Measurements from ENCODE around the gene AKAP6. TPM values are rescaled to one million over a fixed set of nuclear protein-coding genes. Genes with fewer than 3 reads are reported as not detected.

Gene AKAP6
- total and polyA plus RNA-seq, 5 donors from 2014 or later, result 0.07 to 1.1 (median 0.47) TPM

GRCh38 chr14:32728976-32729375 lies 399.9 kb downstream of the AKAP6 start:
- no peak overlapping the region for H3K4me3 ChIP-seq (ENCODE audit: low read depth, low read length)
- no peaks in the 10 kb centered on the region for H3K4me1 ChIP-seq (ENCODE audit: control insufficient read depth, insufficient read depth, low read length, poor library complexity, severe bottlenecking)
- no peaks in the 10 kb centered on the region for H3K27me3 Mint-ChIP-seq
- no peaks in the 10 kb centered on the region for H3K9me3 ChIP-seq (ENCODE audit: control insufficient read depth in 2 of 2, low read length in 2 of 2)
- peaks cover 0 to 3% (median 0%) of the 10 kb centered on the region in 4 donors for H3K4me1 Mint-ChIP-seq
- DNase-seq (no peak), ATAC-seq (ENCODE audit: low read depth in 2 of 2) (no peak)
- no peaks in the 10 kb centered on the region for H3K27me3 ChIP-seq (ENCODE audit: control insufficient read depth, insufficient read depth, low read length)
- H3K27ac Mint-ChIP-seq, result no peak overlapping the region
- no peak overlapping the region for H3K27ac ChIP-seq (ENCODE audit: insufficient read depth, low read length, poor library complexity, severe bottlenecking)
- H3K36me3 Mint-ChIP-seq, result no peaks in the 10 kb centered on the region
- peaks cover 0 to 2% (median 0%) of the 10 kb centered on the region in 7 donors for H3K9me3 Mint-ChIP-seq
- H3K36me3 ChIP-seq (ENCODE audit: control insufficient read depth, insufficient read depth, low read length), result no peaks in the 10 kb centered on the region
- H3K4me3 Mint-ChIP-seq, result no peak overlapping the region

GRCh38 chr14:32731249-32731648 lies 402.2 kb downstream of the AKAP6 start:
- Mint-ChIP-seq H3K4me1 (no peaks in the 10 kb centered on the region), H3K36me3 (no peaks in the 10 kb centered on the region), H3K27me3 (peaks cover 6% of the 10 kb centered on the region), H3K27ac (no peak overlapping the region), H3K9me3 (no peaks in the 10 kb centered on the region), H3K4me3 (no peak overlapping the region)
- H3K9me3 ChIP-seq (ENCODE audit: control insufficient read depth in 2 of 2, low read length in 2 of 2), result no peaks in the 10 kb centered on the region
- DNase-seq (no peak), ATAC-seq (ENCODE audit: low read depth in 2 of 2) (no peak)
- no peaks in the 10 kb centered on the region for H3K36me3 ChIP-seq (ENCODE audit: control insufficient read depth, insufficient read depth, low read length)
- no peaks in the 10 kb centered on the region for H3K27me3 ChIP-seq (ENCODE audit: control insufficient read depth, insufficient read depth, low read length)
- no peak overlapping the region for H3K27ac ChIP-seq (ENCODE audit: insufficient read depth, low read length, poor library complexity, severe bottlenecking)
- H3K4me3 ChIP-seq (ENCODE audit: low read depth, low read length), result no peak overlapping the region
- H3K4me1 ChIP-seq (ENCODE audit: control insufficient read depth, insufficient read depth, low read length, poor library complexity, severe bottlenecking), result no peaks in the 10 kb centered on the region

- H3K27ac ChIP-seq (ENCODE audit: insufficient read depth, low read length, poor library complexity, severe bottlenecking), result no peak overlapping the region
These were observed 403.9 kb downstream of the AKAP6 start for GRCh38 chr14:32733015-32733414.

GRCh38 chr14:32734261-32734660 lies 405.2 kb downstream of the AKAP6 start:
- no peak for ATAC-seq (ENCODE audit: low read depth in 2 of 2)
- Mint-ChIP-seq H3K9me3 (peaks cover 0 to 2% (median 0%) of the 10 kb centered on the region in 7 donors), H3K4me3 (no peak overlapping the region), H3K36me3 (no peaks in the 10 kb centered on the region), H3K27me3 (peaks cover 6% of the 10 kb centered on the region), H3K27ac (no peak overlapping the region), H3K4me1 (no peaks in the 10 kb centered on the region)
- H3K36me3 ChIP-seq (ENCODE audit: control insufficient read depth, insufficient read depth, low read length), result no peaks in the 10 kb centered on the region
- H3K27ac ChIP-seq (ENCODE audit: insufficient read depth, low read length, poor library complexity, severe bottlenecking), result no peak overlapping the region
- H3K4me1 ChIP-seq (ENCODE audit: control insufficient read depth, insufficient read depth, low read length, poor library complexity, severe bottlenecking), result no peaks in the 10 kb centered on the region
- H3K4me3 ChIP-seq (ENCODE audit: low read depth, low read length), result no peak overlapping the region
- no peaks in the 10 kb centered on the region for H3K27me3 ChIP-seq (ENCODE audit: control insufficient read depth, insufficient read depth, low read length)
- H3K9me3 ChIP-seq (ENCODE audit: control insufficient read depth in 2 of 2, low read length in 2 of 2), result no peaks in the 10 kb centered on the region
- no peak for DNase-seq

More at GRCh38 chr14:32733015-32733414, 403.9 kb downstream of the AKAP6 start:
- no peak for DNase-seq
- no peaks in the 10 kb centered on the region for H3K4me1 Mint-ChIP-seq
- Histone ChIP-seq H3K4me1 (ENCODE audit: control insufficient read depth, insufficient read depth, low read length, poor library complexity, severe bottlenecking) (no peaks in the 10 kb centered on the region), H3K9me3 (ENCODE audit: control insufficient read depth in 2 of 2, low read length in 2 of 2) (no peaks in the 10 kb centered on the region), H3K36me3 (ENCODE audit: control insufficient read depth, insufficient read depth, low read length) (no peaks in the 10 kb centered on the region), H3K27me3 (ENCODE audit: control insufficient read depth, insufficient read depth, low read length) (no peaks in the 10 kb centered on the region), H3K4me3 (ENCODE audit: low read depth, low read length) (no peak overlapping the region)
- H3K9me3 Mint-ChIP-seq, result peaks cover 0 to 2% (median 0%) of the 10 kb centered on the region in 7 donors
- peaks cover 6% of the 10 kb centered on the region for H3K27me3 Mint-ChIP-seq
- no peaks in the 10 kb centered on the region for H3K36me3 Mint-ChIP-seq
- H3K4me3 Mint-ChIP-seq, result no peak overlapping the region
- no peak overlapping the region for H3K27ac Mint-ChIP-seq
- no peak for ATAC-seq (ENCODE audit: low read depth in 2 of 2)

GRCh38 chr14:32737621-32738020 lies 408.5 kb downstream of the AKAP6 start:
- Histone ChIP-seq H3K4me1 (ENCODE audit: control insufficient read depth, insufficient read depth, low read length, poor library complexity, severe bottlenecking) (no peaks in the 10 kb centered on the region), H3K36me3 (ENCODE audit: control insufficient read depth, insufficient read depth, low read length) (no peaks in the 10 kb centered on the region), H3K27ac (ENCODE audit: insufficient read depth, low read length, poor library complexity, severe bottlenecking) (no peak overlapping the region), H3K9me3 (ENCODE audit: control insufficient read depth in 2 of 2, low read length in 2 of 2) (no peaks in the 10 kb centered on the region), H3K4me3 (ENCODE audit: low read depth, low read length) (no peak overlapping the region), H3K27me3 (ENCODE audit: control insufficient read depth, insufficient read depth, low read length) (no peaks in the 10 kb centered on the region)
- ATAC-seq (ENCODE audit: low read depth in 2 of 2) (no peak), DNase-seq (no peak)
- Mint-ChIP-seq H3K36me3 (no peaks in the 10 kb centered on the region), H3K4me3 (no peak overlapping the region), H3K27ac (no peak overlapping the region), H3K4me1 (no peaks in the 10 kb centered on the region), H3K9me3 (peaks cover 0 to 8% (median 2%) of the 10 kb centered on the region in 7 donors), H3K27me3 (peaks cover 6% of the 10 kb centered on the region)

GRCh38 chr14:32738206-32738871 lies 409.2 kb downstream of the AKAP6 start:
- no peak overlapping the region for H3K27ac ChIP-seq (ENCODE audit: insufficient read depth, low read length, poor library complexity, severe bottlenecking)
- Mint-ChIP-seq H3K27ac (no peak overlapping the region), H3K36me3 (no peaks in the 10 kb centered on the region), H3K27me3 (peaks cover 6% of the 10 kb centered on the region), H3K4me3 (no peak overlapping the region), H3K4me1 (no peaks in the 10 kb centered on the region), H3K9me3 (peaks cover 0 to 8% (median 2%) of the 10 kb centered on the region in 7 donors)
- no peaks in the 10 kb centered on the region for H3K27me3 ChIP-seq (ENCODE audit: control insufficient read depth, insufficient read depth, low read length)
- no peaks in the 10 kb centered on the region for H3K9me3 ChIP-seq (ENCODE audit: control insufficient read depth in 2 of 2, low read length in 2 of 2)
- no peaks in the 10 kb centered on the region for H3K4me1 ChIP-seq (ENCODE audit: control insufficient read depth, insufficient read depth, low read length, poor library complexity, severe bottlenecking)
- H3K36me3 ChIP-seq (ENCODE audit: control insufficient read depth, insufficient read depth, low read length), result no peaks in the 10 kb centered on the region
- no peak for DNase-seq
- no peak overlapping the region for H3K4me3 ChIP-seq (ENCODE audit: low read depth, low read length)
- ATAC-seq (ENCODE audit: low read depth in 2 of 2), result no peak

- Histone ChIP-seq H3K4me1 (ENCODE audit: control insufficient read depth, insufficient read depth, low read length, poor library complexity, severe bottlenecking) (no peaks in the 10 kb centered on the region), H3K27ac (ENCODE audit: insufficient read depth, low read length, poor library complexity, severe bottlenecking) (no peak overlapping the region), H3K27me3 (ENCODE audit: control insufficient read depth, insufficient read depth, low read length) (no peaks in the 10 kb centered on the region), H3K9me3 (ENCODE audit: control insufficient read depth in 2 of 2, low read length in 2 of 2) (no peaks in the 10 kb centered on the region), H3K36me3 (ENCODE audit: control insufficient read depth, insufficient read depth, low read length) (no peaks in the 10 kb centered on the region), H3K4me3 (ENCODE audit: low read depth, low read length) (no peak overlapping the region)
- no peak for ATAC-seq (ENCODE audit: low read depth in 2 of 2)
- DNase-seq, result no peak
- Mint-ChIP-seq H3K36me3 (no peaks in the 10 kb centered on the region), H3K4me1 (no peaks in the 10 kb centered on the region), H3K4me3 (no peak overlapping the region), H3K9me3 (peaks cover 0 to 4% (median 0%) of the 10 kb centered on the region in 7 donors), H3K27ac (no peak overlapping the region), H3K27me3 (no peaks in the 10 kb centered on the region)
These were observed 415.8 kb downstream of the AKAP6 start for GRCh38 chr14:32744811-32745445.

GRCh38 chr14:32754209-32754608 lies 425.1 kb downstream of the AKAP6 start:
- Mint-ChIP-seq H3K9me3 (peaks cover 5 to 19% (median 9%) of the 10 kb centered on the region in 7 donors), H3K27ac (no peak overlapping the region), H3K27me3 (no peaks in the 10 kb centered on the region), H3K4me1 (no peaks in the 10 kb centered on the region), H3K4me3 (no peak overlapping the region), H3K36me3 (no peaks in the 10 kb centered on the region)
- H3K4me1 ChIP-seq (ENCODE audit: control insufficient read depth, insufficient read depth, low read length, poor library complexity, severe bottlenecking), result no peaks in the 10 kb centered on the region
- ATAC-seq (ENCODE audit: low read depth in 2 of 2) (no peak), DNase-seq (no peak)
- H3K4me3 ChIP-seq (ENCODE audit: low read depth, low read length), result no peak overlapping the region
- no peak overlapping the region for H3K27ac ChIP-seq (ENCODE audit: insufficient read depth, low read length, poor library complexity, severe bottlenecking)
- H3K36me3 ChIP-seq (ENCODE audit: control insufficient read depth, insufficient read depth, low read length), result no peaks in the 10 kb centered on the region
- peaks cover 0 to 4% of the 10 kb centered on the region in 2 experiments for H3K9me3 ChIP-seq (ENCODE audit: control insufficient read depth in 2 of 2, low read length in 2 of 2)
- no peaks in the 10 kb centered on the region for H3K27me3 ChIP-seq (ENCODE audit: control insufficient read depth, insufficient read depth, low read length)

Measured in CD4-positive, CD25-positive, alpha-beta regulatory T cell (primary cell).